ENCODE results near the gene SH3GLB2.
"Not testable (repeated sequence)": the region's sequence is repeated elsewhere in the genome, so short reads cannot be mapped to it uniquely, and the experiment has no call there.

SH3GLB2 gene

GRCh38 chr9:129007035-129007765, 20.9 kb downstream of the SH3GLB2 start:
- Histone ChIP-seq H3K4me3 (replicated peaks; ENCODE audit: insufficient read depth, low read length) (no peak overlapping the region), H3K27ac (replicated peaks) (no peak overlapping the region), H3K27me3 (ENCODE audit: insufficient read depth, poor library complexity, severe bottlenecking) (no peaks in the 10 kb centered on the region)
- DNase-seq (ENCODE audit: low read depth in 1 of 2, low spot score in 1 of 2): no peak
- TF ChIP-seq POLR2AphosphoS5 (IDR thresholded peaks at IDR 0.05; ENCODE audit: low read depth): no peak
- no peak for TF ChIP-seq REST (IDR thresholded peaks at IDR 0.05; ENCODE audit: insufficient replicate concordance, low read depth)
- no peak for TF ChIP-seq SPI1 (IDR thresholded peaks at IDR 0.05; ENCODE audit: borderline replicate concordance, low read depth)
- TF ChIP-seq GABPA (IDR thresholded peaks at IDR 0.05; ENCODE audit: low read depth): no peak
- TF ChIP-seq CTCF (IDR thresholded peaks at IDR 0.05; ENCODE audit: insufficient read depth, low read length): no peak

- DNase-seq (ENCODE audit: low read depth in 1 of 2, low spot score in 1 of 2): peak; percentile 46 to 67
- Histone ChIP-seq H3K27ac (replicated peaks) (no peak overlapping the region), H3K27me3 (ENCODE audit: insufficient read depth, poor library complexity, severe bottlenecking) (no peaks in the 10 kb centered on the region), H3K4me3 (replicated peaks; ENCODE audit: insufficient read depth, low read length) (no peak overlapping the region)
- peak; percentile 71 for TF ChIP-seq CTCF (IDR thresholded peaks at IDR 0.05; ENCODE audit: insufficient read depth, low read length)
- TF ChIP-seq GABPA (IDR thresholded peaks at IDR 0.05; ENCODE audit: low read depth): no peak
- no peak for TF ChIP-seq POLR2AphosphoS5 (IDR thresholded peaks at IDR 0.05; ENCODE audit: low read depth)
- TF ChIP-seq SPI1 (IDR thresholded peaks at IDR 0.05; ENCODE audit: borderline replicate concordance, low read depth): no peak
These were observed 21.6 kb downstream of the SH3GLB2 start for GRCh38 chr9:129006328-129007034.

GRCh38 chr9:129005336-129005997, 22.7 kb downstream of the SH3GLB2 start:
- no peak overlapping the region for H3K27ac ChIP-seq (replicated peaks)
- DNase-seq (ENCODE audit: low read depth in 1 of 2, low spot score in 1 of 2): no peak
- H3K4me3 ChIP-seq (replicated peaks; ENCODE audit: insufficient read depth, low read length): no peak overlapping the region
- TF ChIP-seq CTCF (IDR thresholded peaks at IDR 0.05; ENCODE audit: insufficient read depth, low read length) (no peak), SPI1 (IDR thresholded peaks at IDR 0.05; ENCODE audit: borderline replicate concordance, low read depth) (no peak), REST (IDR thresholded peaks at IDR 0.05; ENCODE audit: insufficient replicate concordance, low read depth) (no peak), POLR2AphosphoS5 (IDR thresholded peaks at IDR 0.05; ENCODE audit: low read depth) (no peak), GABPA (IDR thresholded peaks at IDR 0.05; ENCODE audit: low read depth) (no peak)
- H3K27me3 ChIP-seq (ENCODE audit: insufficient read depth, poor library complexity, severe bottlenecking): no peaks in the 10 kb centered on the region

GRCh38 chr9:129004173-129004572, 24.0 kb downstream of the SH3GLB2 start:
- not testable (repeated sequence) for H3K27me3 ChIP-seq (ENCODE audit: insufficient read depth, poor library complexity, severe bottlenecking); DNase-seq (ENCODE audit: low read depth in 1 of 2, low spot score in 1 of 2); H3K4me3 ChIP-seq (replicated peaks; ENCODE audit: insufficient read depth, low read length); H3K27ac ChIP-seq (replicated peaks)

Data from HL-60 (cell line).